GM18907 (cell line): ENCODE measurements around the gene NOXA1.

Source experiments
- ATAC-seq: cut with Tn5 transposase; IDR thresholded peaks from one replicate; pipeline ENCODE4 v1.9.1; 2021; ENCODE audit warnings: mild to moderate bottlenecking, moderate library complexity; ENCODE audit not compliant: unreplicated experiment

Gene NOXA1

GRCh38 chr9:137387891-137388560 lies 35.2 kb upstream of the NOXA1 start:
- no peak for ATAC-seq

- no peak for ATAC-seq
Measured at GRCh38 chr9:137388589-137389427, 34.4 kb upstream of the NOXA1 start.

GRCh38 chr9:137389428-137389746 lies 33.8 kb upstream of the NOXA1 start:
- ATAC-seq: no peak

GRCh38 chr9:137390553-137391410 lies 32.4 kb upstream of the NOXA1 start:
- no peak for ATAC-seq

- ATAC-seq: no peak
Measured at GRCh38 chr9:137391411-137391754, 31.8 kb upstream of the NOXA1 start.

GRCh38 chr9:137392232-137393007 lies 30.8 kb upstream of the NOXA1 start:
- ATAC-seq: no peak

GRCh38 chr9:137393176-137394150 lies 29.7 kb upstream of the NOXA1 start:
- ATAC-seq: no peak

- ATAC-seq: no peak
Measured at GRCh38 chr9:137394866-137395665, 28.1 kb upstream of the NOXA1 start.

GRCh38 chr9:137395666-137396010 lies 27.6 kb upstream of the NOXA1 start:
- no peak for ATAC-seq

- ATAC-seq: no peak
Measured at GRCh38 chr9:137396227-137396626, 27.0 kb upstream of the NOXA1 start.

GRCh38 chr9:137396634-137397367 lies 26.4 kb upstream of the NOXA1 start:
- ATAC-seq: no peak

GRCh38 chr9:137397675-137398423 lies 25.3 kb upstream of the NOXA1 start:
- no peak for ATAC-seq

- ATAC-seq: no peak
Measured at GRCh38 chr9:137398561-137399468, 24.4 kb upstream of the NOXA1 start.

GRCh38 chr9:137402746-137403145 lies 20.4 kb upstream of the NOXA1 start:
- no peak for ATAC-seq

GRCh38 chr9:137403269-137403668 lies 19.9 kb upstream of the NOXA1 start:
- no peak for ATAC-seq

- ATAC-seq: no peak
Measured at GRCh38 chr9:137404961-137405567, 18.1 kb upstream of the NOXA1 start.
